Activated CD8-positive, alpha-beta memory T cell treated with anti-CD3 and anti-CD28 coated beads for 36 hours (primary cell): ENCODE results near the gene ANO9. TPM values are rescaled to one million over a fixed set of nuclear protein-coding genes. Genes with fewer than 3 reads are reported as not detected.

Experiments used
- CTCF ChIA-PET: fragments of 350-600 bp; sonication (Branson Sonifier 250); formaldehyde crosslinking; loops from one replicate; lab custom pipeline; 2021; ENCODE audit warnings: antibody characterized with exemption; lab: Charles Lee
- POLR2A ChIA-PET: fragments of 350-600 bp; sonication (Branson Sonifier 250); formaldehyde crosslinking; loops from one replicate; lab custom pipeline; 2021; ENCODE audit warnings: antibody characterized with exemption; lab: Charles Lee
- total RNA-seq, 2 experiments: library from RNA; stranded (reverse); gene quantifications; one replicate each; pipeline ENCODE4 v1.2.3, GENCODE V29; 2021

The ANO9 gene
- total RNA-seq, 2 experiments from 2014 or later, result 21.9 to 22.0 TPM

DNA sequence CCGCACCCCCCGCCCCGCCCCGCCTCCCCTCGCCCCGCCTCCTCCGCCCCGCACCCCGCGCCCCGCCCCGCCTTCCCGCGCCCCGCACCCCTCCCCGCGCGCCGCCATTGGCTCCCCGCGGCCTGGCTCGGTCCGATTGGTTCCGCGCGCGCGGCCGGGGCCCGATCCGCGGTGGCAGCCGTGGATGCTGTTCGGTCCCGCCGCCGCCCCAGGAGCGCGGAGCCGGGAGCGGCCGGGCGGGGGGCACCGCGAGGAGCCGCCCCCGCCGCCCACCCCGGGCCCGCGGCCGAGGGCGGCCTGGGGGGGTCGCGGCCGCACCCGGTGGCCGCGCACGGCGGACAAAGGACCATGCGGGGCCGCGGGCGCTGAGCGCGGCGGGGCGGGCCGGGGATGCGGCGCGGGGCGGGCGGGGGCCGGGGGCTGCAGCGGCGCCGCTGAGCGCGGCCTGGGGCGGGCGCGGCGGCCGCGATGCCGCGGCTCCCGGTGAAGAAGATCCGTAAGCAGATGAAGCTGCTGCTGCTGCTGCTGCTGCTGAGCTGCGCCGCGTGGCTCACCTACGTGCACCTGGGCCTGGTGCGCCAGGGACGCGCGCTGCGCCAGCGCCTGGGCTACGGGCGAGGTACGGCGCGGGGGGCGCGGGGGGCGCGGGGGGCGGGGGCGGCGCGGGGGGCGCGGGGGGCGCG, 72.3 kb downstream of the ANO9 start, which contains the start of gene B4GALNT4:
Gene B4GALNT4 (plus strand): TSS at position 164 of the 683 bp plus-strand sequence. CDS start 305 bp downstream, at position 469.
- POLR2A ChIA-PET, result no interaction called here
- CTCF ChIA-PET, result no interaction called here

DNA sequence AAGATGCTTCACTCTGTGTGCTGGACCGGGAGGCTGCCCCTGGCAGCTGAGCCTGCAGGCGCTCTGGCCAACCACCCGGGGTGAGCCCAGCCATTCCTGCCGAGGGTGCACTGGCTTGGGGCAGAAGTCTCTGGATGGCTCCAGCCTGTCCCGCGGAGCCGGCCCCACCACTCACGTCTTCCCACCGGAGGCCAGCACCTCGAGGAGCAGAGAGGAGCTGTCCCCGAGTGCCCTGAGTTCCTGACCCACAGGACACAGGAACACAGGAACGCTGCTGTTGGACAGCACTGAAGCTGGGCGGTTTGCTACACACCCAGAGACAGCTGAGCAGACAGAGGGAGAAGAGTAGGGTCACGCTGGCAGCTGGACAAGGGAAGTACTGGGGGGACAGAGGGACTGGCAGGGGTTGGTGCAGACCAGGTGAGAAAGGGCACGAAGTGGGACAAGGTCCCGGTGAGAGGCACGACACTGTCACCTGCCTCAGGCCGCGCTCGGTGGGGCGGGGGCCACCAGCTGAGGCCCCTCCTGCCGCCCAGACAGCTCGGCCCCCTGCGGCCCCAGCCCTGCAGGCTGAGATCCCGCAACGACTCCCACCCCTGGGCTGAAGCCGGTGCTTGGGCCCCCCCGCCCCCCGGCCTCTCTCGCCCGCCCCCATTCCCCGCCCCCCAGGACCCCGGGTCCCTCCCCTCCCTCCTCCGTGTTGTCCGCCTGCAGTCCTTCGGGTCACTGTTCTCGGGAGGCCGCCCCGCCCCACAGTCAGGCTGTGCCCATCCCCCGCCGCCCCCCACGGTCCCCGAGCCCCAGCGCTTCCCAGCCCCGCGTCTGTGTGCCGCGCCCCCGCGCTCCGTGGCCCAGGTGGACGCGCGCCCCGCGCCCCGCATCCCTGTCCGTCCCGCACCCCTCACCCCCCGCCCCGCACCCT, 73.1 kb downstream of the ANO9 start:
- ChIA-PET POLR2A (interaction anchor here (0.6 to 0.7 kb wide), 2 partner anchors 112 to 142 kb away, joined by 3 to 5 read pairs; no protein-coding TSS in a partner anchor), CTCF (interaction anchor here (1.1 to 1.2 kb wide), 3 partner anchors 10 to 118 kb away, joined by 3 to 4 read pairs (median 3); no protein-coding TSS in a partner anchor)

DNA sequence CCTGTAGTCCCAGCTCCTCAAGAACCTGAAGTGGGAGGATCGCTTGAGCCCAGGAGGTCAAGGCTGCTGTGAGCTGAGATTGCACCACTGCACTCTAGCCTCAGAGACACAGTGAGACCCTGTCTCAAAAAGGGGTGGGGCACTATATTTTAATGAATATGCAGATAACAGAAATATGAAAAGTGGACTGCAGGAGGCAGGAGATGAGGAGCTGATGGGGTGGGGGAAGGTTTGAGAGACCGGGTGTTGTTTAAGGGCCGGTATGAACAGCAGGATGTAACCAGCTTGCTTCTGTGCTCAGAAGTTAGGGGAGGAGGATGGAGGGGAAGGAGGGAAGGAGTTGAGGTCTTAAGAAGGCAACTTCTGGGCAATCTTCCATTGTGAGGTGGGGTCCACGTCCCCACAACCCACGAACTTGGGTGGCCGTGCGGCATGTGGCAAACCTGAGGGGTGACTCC, 73.8 kb downstream of the ANO9 start:
- POLR2A ChIA-PET, result interaction anchor here (0.7 kb wide), 1 partner anchor 143 kb away, joined by 3 read pairs; no protein-coding TSS in a partner anchor
- CTCF ChIA-PET, result interaction anchor here (1.1 to 1.2 kb wide), 4 partner anchors 10 to 118 kb away, joined by 3 to 4 read pairs (median 3); no protein-coding TSS in a partner anchor

Other genes with a start within 250 kb of the ANO9 start
- gene SCGB1C1, start 248.9 kb downstream of the ANO9 start, total RNA-seq, result not detected
- 10 to 100 TPM; 39.8 to 40.6 TPM for gene BET1L, start 234.6 kb downstream of the ANO9 start, total RNA-seq
- 100 to 1,000 TPM; 120 to 124 TPM for gene RIC8A, start 234.3 kb downstream of the ANO9 start, total RNA-seq
- 10 to 100 TPM; 13.5 to 16.0 TPM for gene SIRT3, start 205.7 kb downstream of the ANO9 start, total RNA-seq
- 100 to 1,000 TPM; 246 to 250 TPM for gene PSMD13, start 205.0 kb downstream of the ANO9 start, total RNA-seq
- gene NLRP6, start 163.6 kb downstream of the ANO9 start, total RNA-seq, result 1 to 10 TPM; 1.5 to 1.8 TPM
- 10 to 100 TPM; 84.3 to 85.2 TPM for gene PGGHG, start 152.9 kb downstream of the ANO9 start, total RNA-seq
- gene IFITM5, start 142.5 kb downstream of the ANO9 start, total RNA-seq, result not detected
- gene IFITM2, start 134.2 kb downstream of the ANO9 start, total RNA-seq, result 100 to 1,000 TPM; 179 to 189 TPM
- 10 to 100 TPM; 97.5 to 99.3 TPM for gene IFITM1, start 128.0 kb downstream of the ANO9 start, total RNA-seq
- 10 to 100 TPM; 30.8 to 36.7 TPM for gene IFITM3, start 121.2 kb downstream of the ANO9 start, total RNA-seq
- gene B4GALNT4, start 72.5 kb downstream of the ANO9 start, total RNA-seq, result under 1 TPM; 0.38 to 0.42 TPM
- under 1 TPM in 1 of 2 experiments, not detected in 1; 0.50 TPM for gene PKP3, start 47.8 kb downstream of the ANO9 start, total RNA-seq
- 10 to 100 TPM; 34.4 to 35.6 TPM for gene SIGIRR, start 27.0 kb downstream of the ANO9 start, total RNA-seq
- gene PTDSS2, start 8.3 kb upstream of the ANO9 start, total RNA-seq, result 10 to 100 TPM; 26.2 to 30.0 TPM
- 100 to 1,000 TPM; 120 TPM for gene RNH1, start 65.2 kb upstream of the ANO9 start, total RNA-seq
- 10 to 100 TPM; 75.2 to 79.1 TPM for gene HRAS, start 93.6 kb upstream of the ANO9 start, total RNA-seq
- gene LRRC56, start 95.5 kb upstream of the ANO9 start, total RNA-seq, result 1 to 10 TPM; 1.8 to 2.1 TPM
- gene LMNTD2, start 118.7 kb upstream of the ANO9 start, total RNA-seq, result under 1 TPM; 0.75 to 0.89 TPM
- 10 to 100 TPM; 19.8 to 21.2 TPM for gene RASSF7, start 119.0 kb upstream of the ANO9 start, total RNA-seq
- gene PHRF1, start 134.5 kb upstream of the ANO9 start, total RNA-seq, result 10 to 100 TPM; 46.0 to 47.4 TPM
- gene IRF7, start 173.9 kb upstream of the ANO9 start, total RNA-seq, result 1 to 10 TPM; 7.6 to 9.5 TPM
- not detected for gene CDHR5, start 182.9 kb upstream of the ANO9 start, total RNA-seq
- not detected for gene SCT, start 185.2 kb upstream of the ANO9 start, total RNA-seq
- under 1 TPM; 0.29 to 0.30 TPM for gene DRD4, start 195.3 kb upstream of the ANO9 start, total RNA-seq